B cell (primary cell): ENCODE results near the gene KNL1. TPM values are rescaled to one million over a fixed set of nuclear protein-coding genes. Genes with fewer than 3 reads are reported as not detected.

Experiments used
- ATAC-seq: fragments of 200-7000 bp; cut with Tn5 transposase; one replicate; pipeline ENCODE4 v1.10.0; 2021; ENCODE audit warnings: low read depth, mild to moderate bottlenecking, moderate number of reproducible peaks, moderate library complexity
- CTCF ChIA-PET: fragments of 350-600 bp; sonication (Branson Sonifier 250); formaldehyde crosslinking; loops from one replicate; lab custom pipeline; 2021; ENCODE audit warnings: antibody characterized with exemption, inconsistent platforms; lab: Charles Lee
- POLR2A ChIA-PET: fragments of 350-600 bp; sonication (Branson Sonifier 250); formaldehyde crosslinking; loops from one replicate; lab custom pipeline; 2021; ENCODE audit warnings: antibody characterized with exemption; lab: Charles Lee
- DNase-seq: peaks from one replicate; pipeline ENCODE4 v3.0.0; 2013
- H2AFZ ChIP-seq: 2 replicates; pipeline ENCODE4 v1.6.1; 2012; ENCODE audit warnings: mild to moderate bottlenecking, low read depth, low read length; ENCODE audit not compliant: insufficient read depth, poor library complexity, severe bottlenecking
- H3K27ac ChIP-seq, 2 donors: 1 replicate in 1 of 2; 2 replicates in 1 of 2; pipeline ENCODE4 v1.5.1; 2012 to 2013; ENCODE audit warnings: low read length in 2 of 2, mild to moderate bottlenecking in 2 of 2, moderate library complexity in 1 of 2
- H3K27me3 ChIP-seq, 4 experiments: fragments of 200-600 bp in 1 of 4; sonication (generic) in 1 of 4; replicated peaks in 1 of 4; 1 replicate in 2 of 4; 2 replicates in 2 of 4; pipeline versions ENCODE4 v1.6.1 to v1.7.0; 2013 to 2016; ENCODE audit warnings: low read length in 3 of 4, mild to moderate bottlenecking in 2 of 4, mixed read lengths in 1 of 4, moderate library complexity in 1 of 4; ENCODE audit not compliant: insufficient read depth in 4 of 4, control insufficient read depth in 3 of 4; ENCODE audit errors: control extremely low read depth in 1 of 4
- H3K36me3 ChIP-seq, 2 experiments: replicated peaks in 1 of 2; 1 replicate in 1 of 2; 2 replicates in 1 of 2; pipeline versions ENCODE4 v1.6.1 to v1.7.1; 2013; ENCODE audit warnings: low read length in 1 of 2; ENCODE audit not compliant: insufficient read depth in 2 of 2, control insufficient read depth in 1 of 2; ENCODE audit errors: control extremely low read depth in 1 of 2, extremely low read depth in 1 of 2
- H3K4me1 ChIP-seq, 2 donors: fragments of 200-600 bp in 1 of 2; sonication (generic) in 1 of 2; 1 replicate in 1 of 2; 2 replicates in 1 of 2; pipeline versions ENCODE4 v1.5.1 to v1.6.1; 2013 to 2017; ENCODE audit warnings: low read length in 2 of 2; ENCODE audit not compliant: control insufficient read depth in 2 of 2, insufficient read depth in 2 of 2
- H3K4me2 ChIP-seq: replicated peaks from 2 replicates; pipeline ENCODE3; 2012; ENCODE audit warnings: mild to moderate bottlenecking, low read depth, low read length; ENCODE audit not compliant: poor library complexity, severe bottlenecking
- H3K4me3 ChIP-seq, 5 experiments: fragments of 200-600 bp in 1 of 5; sonication (generic) in 1 of 5; 1 replicate in 3 of 5; 2 replicates in 2 of 5; pipeline versions ENCODE4 v1.5.1 to v1.7.0; 2011 to 2016; ENCODE audit warnings: low read length in 4 of 5, mild to moderate bottlenecking in 4 of 5, low read depth in 2 of 5, control low read depth in 1 of 5, moderate library complexity in 1 of 5; ENCODE audit not compliant: insufficient read depth in 1 of 5; ENCODE audit errors: control extremely low read depth in 1 of 5, extremely low read depth in 1 of 5
- H3K79me2 ChIP-seq: fragments of 200-600 bp; sonication (generic); one replicate; pipeline ENCODE4 v1.6.0; 2016; ENCODE audit warnings: low read length; ENCODE audit not compliant: control insufficient read depth, insufficient read depth
- H3K9ac ChIP-seq: fragments of 200-600 bp; sonication (generic); 2 replicates; pipeline ENCODE4 v1.6.1; 2017; ENCODE audit warnings: mild to moderate bottlenecking, low read length, moderate library complexity
- H3K9me3 ChIP-seq, 3 donors: one replicate each; pipeline versions ENCODE4 v1.6.1 to v1.7.1; 2013; ENCODE audit warnings: low read length in 2 of 3; ENCODE audit not compliant: control insufficient read depth in 2 of 3, insufficient read depth in 1 of 3; ENCODE audit errors: control extremely low read depth in 1 of 3
- H4K20me1 ChIP-seq: 2 replicates; pipeline ENCODE4 v1.6.0; 2012; ENCODE audit warnings: mild to moderate bottlenecking, low read length; ENCODE audit not compliant: insufficient read depth, control insufficient read depth, poor library complexity, severe bottlenecking
- H3K27ac Mint-ChIP-seq: one replicate; pipeline ENCODE4 v1.8.0; 2021; ENCODE audit warnings: mixed read lengths
- H3K27me3 Mint-ChIP-seq: one replicate; pipeline ENCODE4 v1.8.0; 2021; ENCODE audit warnings: mixed read lengths
- H3K4me1 Mint-ChIP-seq: one replicate; pipeline ENCODE4 v1.8.0; 2021; ENCODE audit warnings: mixed read lengths
- H3K4me3 Mint-ChIP-seq: one replicate; pipeline ENCODE4 v1.8.0; 2021; ENCODE audit warnings: mixed read lengths
- H3K9me3 Mint-ChIP-seq: one replicate; pipeline ENCODE4 v1.8.0; 2022; ENCODE audit warnings: mixed read lengths; ENCODE audit not compliant: insufficient read depth
- EZH2 ChIP-seq: IDR thresholded peaks from 2 replicates; pipeline ENCODE4 v1.6.1; 2012; ENCODE audit warnings: borderline replicate concordance, low read depth, mild to moderate bottlenecking, moderate library complexity, low read length; ENCODE audit not compliant: insufficient read depth, poor library complexity, severe bottlenecking
- WGBS: methylation state at CpG from one replicate; pipeline ENCODE4 v1.1.5; 2013; ENCODE audit warnings: missing lambda C conversion rate; ENCODE audit not compliant: insufficient coverage; 5-methylcytosine and 5-hydroxymethylcytosine counted together
- intact Hi-C: fragments of 100-400 bp; cut with micrococcal nuclease; formaldehyde crosslinking; loops from one replicate; pipeline ENCODE4 v1.10.0; 2022
- polyA plus RNA-seq: library from polyadenylated mRNA; depleted of rRNA; stranded (reverse); fragments of >200 nt; gene quantifications from 2 replicates; pipeline ENCODE4 v1.2.3, GENCODE V29; 2012
- total RNA-seq, 2 donors: library from RNA; stranded (reverse); fragments of 120-200 nt in 1 of 2; gene quantifications; 1 replicate in 1 of 2; 2 replicates in 1 of 2; pipeline versions ENCODE4 v1.2.3 to v1.2.4, GENCODE V29; 2013 to 2022
- TF ChIP-seq, protein P1 (sequence below): fragments of 200-600 bp; IDR thresholded peaks from one replicate; pipeline ENCODE4 v1.8.0; 2022; ENCODE audit warnings: antibody characterized with exemption, mild to moderate bottlenecking

The KNL1 gene
- total and polyA plus RNA-seq, 2 donors (not counting 1 experiment from before 2014, with no cell fraction given) = 0.91 to 4.0 TPM

DNA sequence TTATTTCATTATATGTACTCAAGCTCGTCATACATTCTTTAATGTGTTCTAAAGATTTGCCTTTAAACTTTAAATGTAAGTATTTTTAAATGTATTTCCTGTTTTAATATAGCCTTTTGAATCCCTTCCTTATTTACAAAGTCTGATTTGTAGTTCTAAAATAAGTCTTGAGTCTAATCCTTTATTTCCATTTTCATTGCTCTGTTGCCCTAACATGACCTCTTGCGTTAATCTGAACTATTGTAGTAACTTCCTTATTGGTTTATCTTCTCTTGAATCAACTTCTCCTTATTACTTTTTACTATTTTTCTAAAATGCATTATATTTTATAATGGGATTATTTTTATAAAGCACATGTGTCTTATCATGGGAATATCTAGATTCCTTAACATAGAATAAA lies 24.0 kb downstream of the KNL1 start:
- Histone ChIP-seq H3K36me3 (peaks cover 0 to 1% of the 10 kb centered on the region in 2 experiments), H2AFZ (no peak overlapping the region), H3K27me3 (no peaks in the 10 kb centered on the region), H3K79me2 (no peaks in the 10 kb centered on the region), H3K4me2 (no peak overlapping the region), H4K20me1 (no peaks in the 10 kb centered on the region), H3K4me3 (no peak overlapping the region), H3K9me3 (no peaks in the 10 kb centered on the region), H3K27ac (no peak overlapping the region), H3K4me1 (no peaks in the 10 kb centered on the region), H3K9ac (no peak overlapping the region)
- ChIA-PET POLR2A (interaction anchor here (0.6 kb wide), 1 partner anchor 266 kb away, joined by 3 read pairs; no protein-coding TSS in a partner anchor), CTCF (no interaction called here)
- ATAC-seq (no peak), DNase-seq (no peak)
- Mint-ChIP-seq H3K27ac (no peak overlapping the region), H3K4me1 (peaks cover 4% of the 10 kb centered on the region), H3K27me3 (no peaks in the 10 kb centered on the region), H3K9me3 (no peaks in the 10 kb centered on the region), H3K4me3 (no peak overlapping the region)
- WGBS = no CpG with 5 or more reads among the region's 2 CpGs
- TF ChIP-seq, protein P1, sequence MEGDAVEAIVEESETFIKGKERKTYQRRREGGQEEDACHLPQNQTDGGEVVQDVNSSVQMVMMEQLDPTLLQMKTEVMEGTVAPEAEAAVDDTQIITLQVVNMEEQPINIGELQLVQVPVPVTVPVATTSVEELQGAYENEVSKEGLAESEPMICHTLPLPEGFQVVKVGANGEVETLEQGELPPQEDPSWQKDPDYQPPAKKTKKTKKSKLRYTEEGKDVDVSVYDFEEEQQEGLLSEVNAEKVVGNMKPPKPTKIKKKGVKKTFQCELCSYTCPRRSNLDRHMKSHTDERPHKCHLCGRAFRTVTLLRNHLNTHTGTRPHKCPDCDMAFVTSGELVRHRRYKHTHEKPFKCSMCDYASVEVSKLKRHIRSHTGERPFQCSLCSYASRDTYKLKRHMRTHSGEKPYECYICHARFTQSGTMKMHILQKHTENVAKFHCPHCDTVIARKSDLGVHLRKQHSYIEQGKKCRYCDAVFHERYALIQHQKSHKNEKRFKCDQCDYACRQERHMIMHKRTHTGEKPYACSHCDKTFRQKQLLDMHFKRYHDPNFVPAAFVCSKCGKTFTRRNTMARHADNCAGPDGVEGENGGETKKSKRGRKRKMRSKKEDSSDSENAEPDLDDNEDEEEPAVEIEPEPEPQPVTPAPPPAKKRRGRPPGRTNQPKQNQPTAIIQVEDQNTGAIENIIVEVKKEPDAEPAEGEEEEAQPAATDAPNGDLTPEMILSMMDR = no peak
- TF ChIP-seq EZH2 = no peak
- intact Hi-C loops = no loop called here

DNA sequence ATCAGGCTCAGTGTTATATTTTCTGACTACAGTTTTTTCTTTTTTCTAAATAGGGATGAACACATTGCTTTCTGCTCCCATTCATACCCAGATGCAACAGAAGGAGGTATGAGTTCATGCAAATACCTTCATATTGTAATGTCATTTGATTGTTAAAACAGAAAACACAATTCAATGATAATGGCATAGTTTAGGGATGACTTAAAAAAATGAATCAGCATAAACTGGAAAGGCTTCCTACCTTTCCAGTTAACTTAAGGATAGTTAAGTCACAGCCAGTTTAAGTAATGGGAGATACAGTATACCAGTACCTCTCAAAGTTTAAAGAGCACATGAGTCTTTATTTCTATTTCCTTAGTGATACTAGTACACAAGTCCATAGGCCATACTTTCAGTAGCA lies 24.9 kb downstream of the KNL1 start:
- H3K27me3 ChIP-seq = no peaks in the 10 kb centered on the region
- ATAC-seq = no peak
- no peaks in the 10 kb centered on the region for H3K9me3 Mint-ChIP-seq
- H3K27ac ChIP-seq = no peak overlapping the region
- no peak for DNase-seq
- H3K4me1 Mint-ChIP-seq = peaks cover 4% of the 10 kb centered on the region
- ChIA-PET POLR2A (no interaction called here), CTCF (no interaction called here)
- H3K9ac ChIP-seq = no peak overlapping the region
- no peak overlapping the region for H3K4me3 ChIP-seq
- intact Hi-C loops = no loop called here
- H2AFZ ChIP-seq = no peak overlapping the region
- TF ChIP-seq EZH2 = no peak
- TF ChIP-seq, protein P1 = no peak
- H3K4me1 ChIP-seq = no peaks in the 10 kb centered on the region
- H3K27me3 Mint-ChIP-seq = no peaks in the 10 kb centered on the region
- H3K4me3 Mint-ChIP-seq = no peak overlapping the region
- no peak overlapping the region for H3K4me2 ChIP-seq
- H3K36me3 ChIP-seq = peaks cover 0 to 1% of the 10 kb centered on the region in 2 experiments
- H3K79me2 ChIP-seq = no peaks in the 10 kb centered on the region
- H3K9me3 ChIP-seq = no peaks in the 10 kb centered on the region
- H4K20me1 ChIP-seq = no peaks in the 10 kb centered on the region
- no peak overlapping the region for H3K27ac Mint-ChIP-seq
